RWPE1 (cell line): ENCODE data around the gene NRG3.

ENCODE experiments used
- CTCF ChIA-PET: fragments of 350-600 bp; sonication (Branson Sonifier 250); formaldehyde crosslinking; extraction: SDS; loops from one replicate; lab custom pipeline; 2021; lab: Yijun Ruan, JAX
- POLR2A ChIA-PET: fragments of 400-600 bp; formaldehyde crosslinking; extraction: SDS; loops from one replicate; lab custom pipeline; 2020; ENCODE audit warnings: antibody characterized with exemption; ENCODE audit not compliant: low non-redundant PET; lab: Yijun Ruan, JAX
- DNase-seq: peaks from one replicate; pipeline ENCODE4 v3.0.0; 2012; ENCODE audit warnings: low spot score
- H3K27ac ChIP-seq: fragments of 450-650 bp; 2 replicates; pipeline ENCODE4 v1.5.1; 2017
- CTCF ChIP-seq: fragments of 450-650 bp; conservative IDR thresholded peaks from 2 replicates; pipeline ENCODE4 v1.5.1; 2017; ENCODE audit warnings: low read depth, mild to moderate bottlenecking

The NRG3 gene

GRCh38 chr10:82176587-82176986 lies 301.6 kb downstream of the NRG3 start:
- DNase-seq, result no peak
- CTCF ChIA-PET, result interaction anchor here (0.5 kb wide), 1 partner anchor 1158 kb away, joined by 3 read pairs; no protein-coding TSS in a partner anchor
- TF ChIP-seq CTCF, result no peak
- POLR2A ChIA-PET, result no interaction called here
- H3K27ac ChIP-seq, result no peak overlapping the region

- ChIA-PET POLR2A (no interaction called here), CTCF (no interaction called here)
- TF ChIP-seq CTCF, result no peak
- DNase-seq, result no peak
- H3K27ac ChIP-seq, result no peak overlapping the region
These were observed 315.7 kb downstream of the NRG3 start for GRCh38 chr10:82190432-82191260.

GRCh38 chr10:82191653-82192052 lies 316.7 kb downstream of the NRG3 start:
- CTCF ChIA-PET, result no interaction called here
- no peak for DNase-seq
- POLR2A ChIA-PET, result no interaction called here
- H3K27ac ChIP-seq, result no peak overlapping the region
- no peak for TF ChIP-seq CTCF

- DNase-seq, result no peak
- TF ChIP-seq CTCF, result no peak
- CTCF ChIA-PET, result interaction anchor here (0.6 kb wide), 1 partner anchor 660 kb away, joined by 3 read pairs; no protein-coding TSS in a partner anchor
- H3K27ac ChIP-seq, result no peak overlapping the region
- POLR2A ChIA-PET, result no interaction called here
These were observed 317.7 kb downstream of the NRG3 start for GRCh38 chr10:82192665-82193064.

GRCh38 chr10:82194419-82194818 lies 319.4 kb downstream of the NRG3 start:
- no peak for DNase-seq
- no peak overlapping the region for H3K27ac ChIP-seq
- POLR2A ChIA-PET, result no interaction called here
- TF ChIP-seq CTCF, result no peak
- CTCF ChIA-PET, result no interaction called here

GRCh38 chr10:82206831-82207230 lies 331.8 kb downstream of the NRG3 start:
- ChIA-PET POLR2A (no interaction called here), CTCF (no interaction called here)
- DNase-seq, result no peak
- no peak overlapping the region for H3K27ac ChIP-seq
- no peak for TF ChIP-seq CTCF
